NAMALWA (cell line): Measurements from ENCODE around the gene HM13.
A peak's percentile ranks its signal among the peaks of the same experiment; 100 is the strongest.
"Not testable (repeated sequence)": the region's sequence is repeated elsewhere in the genome, so short reads cannot be mapped to it uniquely, and the experiment has no call there.

Experiments used
- DNase-seq: peaks from one replicate; pipeline ENCODE4 v3.0.0-alpha.2; 2015; ENCODE audit warnings: low spot score

Gene HM13

GRCh38 chr20:31502884-31503673 is 11.2 kb upstream of the HM13 start:
- peak; percentile 87 for DNase-seq

- no peak for DNase-seq
Observed at GRCh38 chr20:31505903-31506302, 8.3 kb upstream of the HM13 start.

GRCh38 chr20:31508517-31509244 is 5.6 kb upstream of the HM13 start:
- no peak for DNase-seq

GRCh38 chr20:31515072-31515774 is 981 bp downstream of the HM13 start:
- no peak for DNase-seq

- no peak for DNase-seq
Observed at GRCh38 chr20:31515775-31516107, 1.5 kb downstream of the HM13 start.

- DNase-seq = no peak
Observed at GRCh38 chr20:31516166-31516565, 1.9 kb downstream of the HM13 start.

GRCh38 chr20:31516651-31517050 is 2.4 kb downstream of the HM13 start:
- no peak for DNase-seq

GRCh38 chr20:31517373-31517772 is 3.1 kb downstream of the HM13 start:
- peak; percentile 23 for DNase-seq

- DNase-seq = not testable (repeated sequence)
Observed at GRCh38 chr20:31521267-31521666, 7.0 kb downstream of the HM13 start.

GRCh38 chr20:31522731-31523130 is 8.5 kb downstream of the HM13 start:
- DNase-seq = no peak

GRCh38 chr20:31523361-31524283 is 9.4 kb downstream of the HM13 start:
- DNase-seq = no peak

- DNase-seq = no peak
Observed at GRCh38 chr20:31527266-31527665, 13.0 kb downstream of the HM13 start.

GRCh38 chr20:31535298-31535697 is 21.1 kb downstream of the HM13 start:
- no peak for DNase-seq

GRCh38 chr20:31536575-31536974 is 22.3 kb downstream of the HM13 start:
- DNase-seq = no peak

- no peak for DNase-seq
Observed at GRCh38 chr20:31537116-31537871, 23.1 kb downstream of the HM13 start.

- DNase-seq = no peak
Observed at GRCh38 chr20:31537890-31538289, 23.6 kb downstream of the HM13 start.

GRCh38 chr20:31538326-31538725 is 24.1 kb downstream of the HM13 start:
- no peak for DNase-seq

GRCh38 chr20:31539636-31540035 is 25.4 kb downstream of the HM13 start:
- DNase-seq = not testable (repeated sequence)

- no peak for DNase-seq
Observed at GRCh38 chr20:31540406-31540805, 26.2 kb downstream of the HM13 start.

- DNase-seq = no peak
Observed at GRCh38 chr20:31542201-31542842, 28.1 kb downstream of the HM13 start.

GRCh38 chr20:31542963-31543362 is 28.7 kb downstream of the HM13 start:
- no peak for DNase-seq
